OCI-LY7 (cell line): ENCODE measurements around the gene VAT1. TPM values are rescaled to one million over a fixed set of nuclear protein-coding genes. Genes with fewer than 3 reads are reported as not detected.
A peak's percentile ranks its signal among the peaks of the same experiment; 100 is the strongest.
"Not testable (repeated sequence)": the region's sequence is repeated elsewhere in the genome, so short reads cannot be mapped to it uniquely, and the experiment has no call there.

Experiments used
- BruUV-seq: library from RNA; stranded (reverse); fragments of 400-500 nt; replicated peaks from 2 replicates; lab custom pipeline; 2021; lab: Mats Ljungman, UMichigan
- CTCF ChIA-PET: fragments of 300-600 bp; sonication (Branson Sonifier 250); formaldehyde crosslinking; loops from one replicate; lab custom pipeline; 2022; ENCODE audit warnings: antibody characterized with exemption; ENCODE audit not compliant: unreplicated experiment; lab: Charles Lee
- POLR2A ChIA-PET: fragments of 300-600 bp; sonication (Branson Sonifier 250); formaldehyde crosslinking; loops from one replicate; lab custom pipeline; 2022; ENCODE audit warnings: antibody characterized with exemption; lab: Charles Lee
- DNase-seq: peaks from one replicate; pipeline ENCODE4 v3.0.0-alpha.2; 2015; ENCODE audit warnings: low spot score
- H2AFZ ChIP-seq: fragments of 200-600 bp; sonication (generic), shearing (Covaris generic); 2 replicates; pipeline ENCODE4 v1.6.1; 2014; ENCODE audit warnings: mild to moderate bottlenecking, antibody characterized with exemption, low read length, moderate library complexity
- H3K27ac ChIP-seq: fragments of 200-600 bp; sonication (generic); 2 replicates; pipeline ENCODE4 v1.5.1; 2014; ENCODE audit warnings: mixed run types, low read depth, mild to moderate bottlenecking, moderate library complexity, low read length, inconsistent platforms; ENCODE audit not compliant: poor library complexity, severe bottlenecking
- H3K36me3 ChIP-seq: fragments of 200-600 bp; sonication (generic); 2 replicates; pipeline ENCODE4 v1.6.1; 2014; ENCODE audit warnings: mild to moderate bottlenecking, antibody characterized with exemption, low read length, moderate library complexity, mixed read lengths; ENCODE audit not compliant: insufficient read depth
- H3K4me1 ChIP-seq: fragments of 200-600 bp; sonication (generic); 2 replicates; pipeline ENCODE4 v1.5.1; 2014; ENCODE audit warnings: mild to moderate bottlenecking, low read length; ENCODE audit not compliant: insufficient read depth, poor library complexity, severe bottlenecking
- H3K4me2 ChIP-seq: fragments of 200-600 bp; sonication (generic); 2 replicates; pipeline ENCODE4 v1.6.1; 2014; ENCODE audit warnings: mild to moderate bottlenecking, low read length
- H3K4me3 ChIP-seq: fragments of 200-600 bp; sonication (generic); 2 replicates; pipeline ENCODE4 v1.5.1; 2014; ENCODE audit warnings: mild to moderate bottlenecking, low read depth, low read length; ENCODE audit not compliant: poor library complexity, severe bottlenecking
- H3K79me2 ChIP-seq: fragments of 200-600 bp; sonication (generic); 2 replicates; pipeline ENCODE4 v1.6.1; 2016; ENCODE audit warnings: low read depth, mild to moderate bottlenecking, low read length, moderate library complexity, mixed read lengths; ENCODE audit not compliant: insufficient read depth
- H3K9me2 ChIP-seq: fragments of 200-600 bp; sonication (generic); 2 replicates; pipeline ENCODE4 v1.6.1; 2016; ENCODE audit warnings: mild to moderate bottlenecking, low read length, mixed read lengths; ENCODE audit not compliant: insufficient read depth
- H3K9me3 ChIP-seq: fragments of 200-600 bp; sonication (generic); 2 replicates; pipeline ENCODE4 v1.6.1; 2014; ENCODE audit warnings: mild to moderate bottlenecking, mixed run types, low read length, mixed read lengths
- H4K20me1 ChIP-seq: fragments of 200-600 bp; sonication (generic); 2 replicates; pipeline ENCODE4 v1.6.1; 2014; ENCODE audit warnings: mild to moderate bottlenecking, antibody characterized with exemption, low read length, moderate library complexity, mixed read lengths; ENCODE audit not compliant: insufficient read depth
- CTCF ChIP-seq: fragments of 200-600 bp; sonication (generic); conservative IDR thresholded peaks from 2 replicates; pipeline ENCODE4 v1.5.1; 2014; ENCODE audit warnings: mild to moderate bottlenecking, antibody characterized with exemption, low read length, moderate library complexity, mixed read lengths
- EZH2phosphoT487 ChIP-seq: fragments of 200-600 bp; sonication (generic); IDR thresholded peaks from 2 replicates; pipeline ENCODE4 v1.6.1; 2018; ENCODE audit warnings: low read depth, borderline replicate concordance, mild to moderate bottlenecking, mixed run types, antibody characterized with exemption, low read length, moderate library complexity, mixed read lengths
- intact Hi-C: fragments of 100-400 bp; cut with micrococcal nuclease; formaldehyde crosslinking; loops from one replicate; pipeline ENCODE4 v1.10.0; 2022; ENCODE audit not compliant: unreplicated experiment
- total RNA-seq, 2 experiments: library from RNA; depleted of rRNA in 1 of 2; stranded (reverse); fragments of >200 nt in 1 of 2; shearing (Covaris generic) in 1 of 2; gene quantifications; 2 replicates each; pipeline ENCODE4 v1.2.3, GENCODE V29; 2014 to 2022

Gene VAT1
- total RNA-seq, 2 experiments from 2014 or later = 26.2 to 51.3 TPM

GRCh38 chr17:43062984-43063638 is 40.9 kb upstream of the VAT1 start:
- TF ChIP-seq CTCF (no peak), EZH2phosphoT487 (no peak)
- Histone ChIP-seq H4K20me1 (no peaks in the 10 kb centered on the region), H3K9me2 (no peaks in the 10 kb centered on the region), H3K27ac (no peak overlapping the region), H3K4me2 (no peak overlapping the region), H3K9me3 (no peaks in the 10 kb centered on the region), H3K4me1 (no peaks in the 10 kb centered on the region), H3K79me2 (no peaks in the 10 kb centered on the region), H3K36me3 (peaks cover 99% of the 10 kb centered on the region), H2AFZ (no peak overlapping the region), H3K4me3 (no peak overlapping the region)
- CTCF ChIA-PET = no interaction called here
- POLR2A ChIA-PET = interaction anchor here (0.6 to 1.1 kb wide), 2 partner anchors 27 to 131 kb away, joined by 3 to 4 read pairs; no protein-coding TSS in a partner anchor
- intact Hi-C loops = no loop called here
- DNase-seq = no peak
- BruUV-seq = TSS peak; percentile 38

DNA sequence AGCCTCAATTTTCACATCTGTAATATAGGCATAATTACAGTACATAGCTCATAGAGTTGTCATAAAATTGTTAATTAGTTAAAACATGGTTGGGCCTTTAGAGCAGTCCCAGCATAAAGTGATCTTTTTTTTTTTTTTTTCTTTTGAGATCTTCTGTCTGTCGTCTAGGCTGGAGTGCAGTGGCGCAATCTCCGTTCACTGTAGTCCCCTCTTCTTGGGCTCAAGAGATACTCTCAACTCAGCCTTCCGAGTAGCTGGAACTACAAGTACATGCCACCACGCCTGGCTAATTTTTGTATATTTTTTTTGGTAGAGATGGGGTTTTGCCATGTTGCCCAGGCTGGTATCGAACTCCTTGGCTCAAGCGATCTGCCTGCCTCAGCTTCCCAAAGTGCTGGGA is 33.9 kb upstream of the VAT1 start:
- Histone ChIP-seq H3K36me3 (peaks cover 95% of the 10 kb centered on the region), H3K9me3 (no peaks in the 10 kb centered on the region), H3K9me2 (no peaks in the 10 kb centered on the region), H4K20me1 (no peaks in the 10 kb centered on the region), H3K27ac (no peak overlapping the region), H3K4me2 (no peak overlapping the region), H3K4me1 (no peaks in the 10 kb centered on the region), H3K79me2 (no peaks in the 10 kb centered on the region), H2AFZ (no peak overlapping the region), H3K4me3 (no peak overlapping the region)
- intact Hi-C loops = no loop called here
- ChIA-PET CTCF (no interaction called here), POLR2A (no interaction called here)
- BruUV-seq = no TSS peak
- TF ChIP-seq CTCF (no peak), EZH2phosphoT487 (no peak)
- no peak for DNase-seq

- BruUV-seq, DNase-seq, H3K79me2 ChIP-seq, intact Hi-C loops, POLR2A ChIA-PET, H2AFZ ChIP-seq, H3K4me1 ChIP-seq, H3K9me3 ChIP-seq, H3K4me3 ChIP-seq, H4K20me1 ChIP-seq, H3K4me2 ChIP-seq, H3K9me2 ChIP-seq, H3K27ac ChIP-seq, CTCF ChIA-PET: not testable (repeated sequence)
- peaks cover 95% of the 10 kb centered on the region for H3K36me3 ChIP-seq
Observed at GRCh38 chr17:43053008-43053407, 30.8 kb upstream of the VAT1 start.
